Endothelial cell of umbilical vein (primary cell): Measurements from ENCODE around the gene CLNS1A. TPM values are rescaled to one million over a fixed set of nuclear protein-coding genes. Genes with fewer than 3 reads are reported as not detected.
A peak's percentile ranks its signal among the peaks of the same experiment; 100 is the strongest.

ENCODE experiments used
- BruUV-seq: library from RNA; stranded (reverse); fragments of 400-500 nt; replicated peaks from 2 replicates; lab custom pipeline; 2021; lab: Mats Ljungman, UMichigan
- CTCF ChIA-PET: fragments of 300-600, 350-600 bp; sonication (Branson Sonifier 250); formaldehyde crosslinking; loops from one replicate; lab custom pipeline; 2021; ENCODE audit warnings: antibody characterized with exemption, inconsistent platforms; lab: Charles Lee
- POLR2A ChIA-PET: fragments of 300-600, 350-600 bp; sonication (Branson Sonifier 250); formaldehyde crosslinking; loops from one replicate; lab custom pipeline; 2021; ENCODE audit warnings: antibody characterized with exemption, inconsistent platforms; lab: Charles Lee
- DNase-seq: peaks from one replicate; pipeline ENCODE4 v3.0.0-alpha.2; 2011; ENCODE audit warnings: low read depth, low spot score
- FAIRE-seq: peaks from 2 replicates; lab custom pipeline; 2011; peaks lifted over from hg19 to GRCh38; lab: Jason Lieb, UNC
- H2AFZ ChIP-seq: 2 replicates; pipeline ENCODE4 v1.6.0; 2012; ENCODE audit warnings: low read depth, low read length, control low read depth, inconsistent platforms
- H3K27ac ChIP-seq: 2 replicates; pipeline ENCODE4 v1.5.1; 2011; ENCODE audit warnings: low read depth, mild to moderate bottlenecking, control low read depth, low read length, moderate library complexity; ENCODE audit not compliant: insufficient read depth
- H3K27me3 ChIP-seq, 2 experiments: 2 replicates each; pipeline versions ENCODE4 v1.6.0 to v1.6.1; 2011; ENCODE audit warnings: low read length in 2 of 2, mixed read lengths in 1 of 2; ENCODE audit not compliant: control insufficient read depth in 2 of 2, insufficient read depth in 2 of 2
- H3K36me3 ChIP-seq, 2 experiments: 2 replicates in 1 of 2; 3 replicates in 1 of 2; pipeline ENCODE4 v1.5.1; 2011; ENCODE audit warnings: low read length in 2 of 2, mild to moderate bottlenecking in 1 of 2, moderate library complexity in 1 of 2; ENCODE audit not compliant: control insufficient read depth in 2 of 2, insufficient read depth in 2 of 2; ENCODE audit errors: extremely low read depth in 1 of 2
- H3K4me1 ChIP-seq: 3 replicates; pipeline ENCODE4 v1.5.1; 2011; ENCODE audit warnings: mild to moderate bottlenecking, low read length; ENCODE audit not compliant: control insufficient read depth, insufficient read depth; ENCODE audit errors: extremely low read depth
- H3K4me2 ChIP-seq: 2 replicates; pipeline ENCODE4 v1.6.1; 2011; ENCODE audit warnings: low read length, control low read depth, mixed read lengths; ENCODE audit not compliant: insufficient read depth
- H3K4me3 ChIP-seq, 3 experiments: fragments of 200-600 bp in 1 of 3; sonication (generic), shearing (Covaris generic) in 1 of 3; replicated peaks in 1 of 3; 2 replicates each; pipeline ENCODE4 v1.5.1; 2011 to 2016; ENCODE audit warnings: control low read depth in 3 of 3, low read length in 3 of 3, mild to moderate bottlenecking in 2 of 3, inconsistent platforms in 1 of 3, low read depth in 1 of 3, moderate library complexity in 1 of 3; ENCODE audit not compliant: insufficient read depth in 1 of 3
- H3K79me2 ChIP-seq: 2 replicates; pipeline ENCODE4 v1.6.0; 2012; ENCODE audit warnings: low read length, inconsistent platforms; ENCODE audit not compliant: control insufficient read depth, insufficient read depth
- H3K9ac ChIP-seq: replicated peaks from 2 replicates; pipeline ENCODE3; 2011; ENCODE audit warnings: low read length, control low read depth; ENCODE audit not compliant: insufficient read depth; ENCODE audit errors: extremely low read depth
- H3K9me1 ChIP-seq: replicated peaks from 3 replicates; pipeline ENCODE4 v1.6.0; 2011; ENCODE audit warnings: mild to moderate bottlenecking, low read length; ENCODE audit not compliant: control insufficient read depth, insufficient read depth; ENCODE audit errors: extremely low read depth
- H3K9me3 ChIP-seq: replicated peaks from 2 replicates; pipeline ENCODE4 v1.5.1; 2012; ENCODE audit warnings: low read length, inconsistent platforms; ENCODE audit not compliant: control insufficient read depth, insufficient read depth
- H4K20me1 ChIP-seq: replicated peaks from 2 replicates; pipeline ENCODE3; 2011; ENCODE audit warnings: mild to moderate bottlenecking, low read length; ENCODE audit not compliant: control insufficient read depth, insufficient read depth; ENCODE audit errors: extremely low read depth
- EZH2 ChIP-seq: IDR thresholded peaks from 2 replicates; pipeline ENCODE4 v1.6.1; 2012; ENCODE audit warnings: borderline replicate concordance, low read depth, mild to moderate bottlenecking, moderate library complexity, low read length, inconsistent platforms; ENCODE audit not compliant: severe bottlenecking
- FOS ChIP-seq: IDR thresholded peaks from 2 replicates; pipeline ENCODE4 v1.6.1; 2011; ENCODE audit warnings: mild to moderate bottlenecking, low read length, moderate library complexity, borderline replicate concordance; ENCODE audit not compliant: insufficient read depth
- MYC ChIP-seq: IDR thresholded peaks from one replicate; pipeline ENCODE4 v1.6.1; 2011; ENCODE audit warnings: mild to moderate bottlenecking, low read depth, low read length
- POLR2AphosphoS5 ChIP-seq: IDR thresholded peaks from 2 replicates; pipeline ENCODE4 v1.6.1; 2012; ENCODE audit warnings: low read depth, mild to moderate bottlenecking, control low read depth, low read length, moderate library complexity; ENCODE audit not compliant: insufficient read depth
- dilution Hi-C: fragments of 300-500 bp; cut with MboI; formaldehyde crosslinking; loops from one replicate; pipeline ENCODE4 v1.15.0; 2019; ENCODE audit warnings: low sequenced_read_pairs; ENCODE audit not compliant: extremely low pct_ligation_motif_present
- intact Hi-C: fragments of 100-400 bp; cut with micrococcal nuclease; formaldehyde crosslinking; loops from one replicate; pipeline ENCODE4 v1.10.0; 2022
- polyA plus RNA-seq, 4 experiments: library from polyadenylated mRNA; depleted of rRNA in 3 of 4; stranded (reverse) in 3 of 4; unstranded in 1 of 4; fragments of >200 nt; gene quantifications; 2 replicates each; pipeline versions ENCODE4 v1.2.1 to v1.2.3, GENCODE V29; 2011 to 2012; ENCODE audit warnings: missing spikeins in 1 of 4
- total RNA-seq: library from RNA; stranded (reverse); gene quantifications from 2 replicates; pipeline ENCODE4 v1.2.3, GENCODE V29; 2021
- TF ChIP-seq, protein P1 (sequence below), 2 donors: IDR thresholded peaks; 1 replicate in 1 of 2; 2 replicates in 1 of 2; pipeline ENCODE4 v1.5.1; 2011; ENCODE audit warnings: low read length in 2 of 2, mild to moderate bottlenecking in 2 of 2, moderate library complexity in 2 of 2, control low read depth in 1 of 2, inconsistent platforms in 1 of 2, low read depth in 1 of 2; ENCODE audit not compliant: insufficient read depth in 1 of 2; ENCODE audit errors: extremely low read depth in 1 of 2

Gene CLNS1A
- total and polyA plus RNA-seq, 2 donors (not counting 3 experiments of a cell fraction or from before 2014, with no cell fraction given), result 84.5 to 99.7 TPM

DNA sequence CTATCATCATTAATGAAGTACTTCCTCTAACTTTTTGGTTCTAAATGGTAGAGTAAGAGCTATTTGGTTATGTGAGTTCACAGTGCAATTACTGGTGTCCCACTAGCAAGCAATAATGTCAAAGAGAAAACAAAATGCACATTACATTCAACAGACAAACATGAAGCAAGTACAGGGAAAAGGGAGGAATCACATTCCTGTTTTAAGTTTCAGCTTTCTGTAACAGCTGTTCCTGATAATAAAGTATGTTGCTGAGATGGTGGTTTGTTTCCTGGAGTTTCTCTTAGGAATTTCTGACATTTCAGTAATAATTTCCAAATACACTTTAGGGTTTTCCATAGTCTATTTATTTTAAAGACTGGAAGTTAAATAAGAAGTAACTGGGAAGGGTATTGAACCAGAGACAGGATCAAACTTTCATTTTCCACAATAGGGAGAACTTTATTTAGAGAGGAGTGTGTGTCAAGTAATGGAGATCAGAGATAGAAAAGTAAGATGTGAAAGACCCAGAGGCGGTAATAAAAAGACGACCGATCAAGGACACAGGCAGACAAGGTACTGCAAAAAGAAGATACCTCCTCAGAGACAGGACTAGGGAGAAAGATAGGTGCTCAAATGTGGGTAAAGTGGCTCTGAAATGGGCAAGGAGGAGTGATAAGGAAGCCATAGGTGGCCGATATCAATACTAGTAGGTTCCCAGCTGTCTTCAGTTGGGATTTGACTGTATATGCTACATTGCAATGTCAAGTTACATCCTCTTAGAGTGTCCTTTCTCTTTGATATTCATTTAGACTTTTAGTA is 20.8 kb upstream of the CLNS1A start:
- no TSS peak for BruUV-seq
- Histone ChIP-seq H3K27ac (no peak overlapping the region), H3K4me2 (no peak overlapping the region), H3K4me1 (no peaks in the 10 kb centered on the region), H3K4me3 (no peak overlapping the region), H4K20me1 (no peaks in the 10 kb centered on the region), H3K27me3 (no peaks in the 10 kb centered on the region), H3K9ac (no peak overlapping the region), H3K9me3 (no peaks in the 10 kb centered on the region), H2AFZ (no peak overlapping the region), H3K79me2 (no peaks in the 10 kb centered on the region), H3K9me1 (no peaks in the 10 kb centered on the region), H3K36me3 (no peaks in the 10 kb centered on the region)
- FAIRE-seq, result no peak
- CTCF ChIA-PET, result interaction anchor here (1.2 to 2.0 kb wide), 2 partner anchors 9 to 388 kb away, joined by 5 to 6 read pairs; no protein-coding TSS in a partner anchor
- intact Hi-C loops (no loop called here), dilution Hi-C loops (no loop called here)
- TF ChIP-seq FOS (no peak), MYC (no peak), POLR2AphosphoS5 (no peak), EZH2 (no peak)
- TF ChIP-seq, protein P1, sequence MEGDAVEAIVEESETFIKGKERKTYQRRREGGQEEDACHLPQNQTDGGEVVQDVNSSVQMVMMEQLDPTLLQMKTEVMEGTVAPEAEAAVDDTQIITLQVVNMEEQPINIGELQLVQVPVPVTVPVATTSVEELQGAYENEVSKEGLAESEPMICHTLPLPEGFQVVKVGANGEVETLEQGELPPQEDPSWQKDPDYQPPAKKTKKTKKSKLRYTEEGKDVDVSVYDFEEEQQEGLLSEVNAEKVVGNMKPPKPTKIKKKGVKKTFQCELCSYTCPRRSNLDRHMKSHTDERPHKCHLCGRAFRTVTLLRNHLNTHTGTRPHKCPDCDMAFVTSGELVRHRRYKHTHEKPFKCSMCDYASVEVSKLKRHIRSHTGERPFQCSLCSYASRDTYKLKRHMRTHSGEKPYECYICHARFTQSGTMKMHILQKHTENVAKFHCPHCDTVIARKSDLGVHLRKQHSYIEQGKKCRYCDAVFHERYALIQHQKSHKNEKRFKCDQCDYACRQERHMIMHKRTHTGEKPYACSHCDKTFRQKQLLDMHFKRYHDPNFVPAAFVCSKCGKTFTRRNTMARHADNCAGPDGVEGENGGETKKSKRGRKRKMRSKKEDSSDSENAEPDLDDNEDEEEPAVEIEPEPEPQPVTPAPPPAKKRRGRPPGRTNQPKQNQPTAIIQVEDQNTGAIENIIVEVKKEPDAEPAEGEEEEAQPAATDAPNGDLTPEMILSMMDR (IDR thresholded peaks at IDR 0.05; ENCODE audit: extremely low read depth in 1 of 2, insufficient read depth in 1 of 2, low read depth in 1 of 2, low read length in 2 of 2), result no peak
- POLR2A ChIA-PET, result interaction anchor here (0.6 kb wide), 1 partner anchor 47 kb away, joined by 3 read pairs; no protein-coding TSS in a partner anchor
- peak; percentile 6 for DNase-seq
